CD4-positive, alpha-beta T cell treated with Interleukin-4 for 4 hours (primary cell): Measurements from ENCODE around the gene SPON1.

Experiments
- DNase-seq: peaks from one replicate; pipeline ENCODE4 v3.0.0-alpha.2; 2020

Gene SPON1

DNA sequence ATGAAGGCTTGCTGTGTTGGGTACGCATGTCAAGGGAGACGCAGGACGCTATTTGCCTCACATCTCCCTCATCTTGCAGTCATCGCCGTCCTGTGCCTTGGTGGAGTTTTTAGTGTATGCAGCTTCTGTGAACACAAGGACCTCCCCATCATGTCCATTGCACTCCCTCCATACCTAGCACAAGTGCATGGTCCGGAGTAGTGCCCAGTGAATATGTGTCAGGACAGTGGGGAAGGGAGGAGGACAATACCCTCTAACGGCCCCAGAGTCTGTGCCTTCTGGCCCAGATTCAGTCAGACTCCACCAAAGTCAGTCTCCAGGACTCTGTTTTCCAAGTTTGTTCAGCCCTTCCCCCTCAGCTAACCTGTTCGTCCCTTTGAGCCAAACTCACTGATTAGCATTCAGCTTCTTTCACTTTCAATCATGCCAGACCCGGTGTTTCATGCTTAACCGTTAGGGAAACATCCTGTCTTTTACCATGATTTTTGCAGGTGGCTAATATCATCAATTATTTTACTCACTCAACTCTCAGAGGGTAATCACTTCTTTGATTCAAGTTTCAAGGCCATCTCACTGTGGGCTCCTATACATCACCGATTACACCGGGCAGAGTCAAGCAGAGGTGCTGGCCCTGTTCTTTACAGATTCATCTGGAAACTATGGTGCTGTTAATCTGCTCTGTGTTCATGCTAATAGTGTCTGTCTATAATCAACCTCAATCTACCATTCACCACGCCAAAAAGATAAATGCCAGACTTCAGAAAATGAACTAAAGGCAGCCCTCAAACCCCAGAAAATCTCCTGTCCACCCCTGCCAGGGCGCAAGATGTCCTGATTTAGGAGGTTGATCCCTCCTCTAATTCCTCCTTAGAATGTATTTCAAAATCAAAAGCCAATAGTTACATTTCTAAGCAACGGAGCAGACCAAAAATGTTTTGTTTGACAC lies 240.0 kb downstream of the SPON1 start:
- no peak for DNase-seq

GRCh38 chr11:14203321-14203720 lies 240.8 kb downstream of the SPON1 start:
- DNase-seq: no peak

- no peak for DNase-seq
Observed at GRCh38 chr11:14212986-14213385, 250.5 kb downstream of the SPON1 start.

DNA sequence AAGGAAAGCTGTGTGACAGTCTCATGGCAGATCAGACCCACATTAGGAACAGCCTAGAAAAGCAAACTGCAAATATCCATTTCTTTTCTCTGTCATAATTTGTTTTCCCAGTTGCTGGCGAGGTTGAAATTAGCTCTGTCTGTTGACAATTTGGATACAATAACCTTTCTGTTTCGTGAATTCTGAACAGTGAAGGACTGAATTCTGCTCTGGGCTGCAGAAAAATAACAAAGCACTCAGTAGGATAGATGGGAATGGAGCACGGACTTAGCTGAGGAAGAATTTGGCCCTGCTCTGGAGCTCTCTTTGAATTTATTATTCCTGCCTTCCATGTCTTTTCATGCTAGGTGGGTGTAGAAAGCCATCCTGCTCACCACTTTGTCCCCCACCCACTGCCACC lies 256.2 kb downstream of the SPON1 start:
- DNase-seq: no peak

GRCh38 chr11:14223636-14224288 lies 261.2 kb downstream of the SPON1 start:
- no peak for DNase-seq

GRCh38 chr11:14224395-14224794 lies 261.9 kb downstream of the SPON1 start:
- no peak for DNase-seq

DNA sequence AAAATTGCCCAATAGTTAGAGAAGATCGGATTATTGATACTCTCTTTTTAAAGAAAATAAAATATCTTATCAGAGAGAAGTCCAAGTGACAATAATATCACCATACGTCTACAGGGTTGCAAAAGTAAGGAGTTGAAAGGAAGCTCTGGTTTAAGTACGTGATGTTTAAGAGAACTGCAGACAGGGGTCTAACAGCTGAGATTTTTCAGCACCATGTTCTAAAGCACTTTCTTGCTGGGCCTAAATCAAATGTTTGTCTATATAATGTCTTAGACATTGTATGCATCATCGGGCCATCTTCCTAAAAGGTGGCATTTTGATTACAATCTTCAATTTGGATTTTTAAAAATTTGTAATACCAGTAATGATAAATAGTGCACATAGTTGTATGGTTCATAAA lies 263.1 kb downstream of the SPON1 start:
- DNase-seq: no peak

DNA sequence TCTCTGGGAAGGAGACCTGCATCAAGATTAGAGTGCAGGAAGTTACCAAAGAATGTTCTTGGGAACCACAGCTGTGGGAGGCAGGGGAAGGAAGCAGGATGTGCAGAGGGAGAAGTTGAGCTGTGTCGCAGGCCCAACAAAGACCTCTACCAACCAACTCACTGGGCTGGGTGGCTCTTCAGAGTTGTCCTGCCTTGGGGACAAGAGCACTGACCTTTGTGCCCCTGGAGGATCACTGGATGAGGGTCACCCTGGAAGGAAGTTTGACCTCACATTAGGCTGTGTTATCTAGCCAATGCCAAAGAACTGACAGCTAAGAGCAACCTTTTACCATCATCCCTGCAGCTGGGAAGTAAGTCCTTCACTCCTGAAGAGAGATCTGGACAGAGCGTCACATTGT lies 265.8 kb downstream of the SPON1 start:
- no peak for DNase-seq

DNA sequence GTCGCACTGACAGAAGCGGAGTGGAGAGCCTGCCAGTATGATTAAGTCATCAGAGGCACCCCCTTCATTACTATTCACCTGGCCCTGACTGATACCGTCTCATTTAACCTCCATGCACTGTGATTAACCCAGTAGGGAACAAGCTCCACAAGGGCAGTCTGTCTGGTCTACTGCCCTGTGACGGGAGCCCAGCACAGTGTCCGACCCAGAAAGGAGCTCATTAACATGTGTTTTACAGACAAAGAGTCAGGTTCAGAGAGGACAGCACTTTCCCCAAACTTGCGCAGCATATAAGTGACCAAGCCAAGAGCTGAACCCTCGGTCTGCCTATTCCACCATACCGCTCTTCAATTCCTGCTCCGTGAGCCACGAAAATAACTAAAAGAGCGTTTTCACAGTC lies 266.9 kb downstream of the SPON1 start:
- DNase-seq: no peak

GRCh38 chr11:14230407-14230806 lies 267.9 kb downstream of the SPON1 start:
- no peak for DNase-seq

DNA sequence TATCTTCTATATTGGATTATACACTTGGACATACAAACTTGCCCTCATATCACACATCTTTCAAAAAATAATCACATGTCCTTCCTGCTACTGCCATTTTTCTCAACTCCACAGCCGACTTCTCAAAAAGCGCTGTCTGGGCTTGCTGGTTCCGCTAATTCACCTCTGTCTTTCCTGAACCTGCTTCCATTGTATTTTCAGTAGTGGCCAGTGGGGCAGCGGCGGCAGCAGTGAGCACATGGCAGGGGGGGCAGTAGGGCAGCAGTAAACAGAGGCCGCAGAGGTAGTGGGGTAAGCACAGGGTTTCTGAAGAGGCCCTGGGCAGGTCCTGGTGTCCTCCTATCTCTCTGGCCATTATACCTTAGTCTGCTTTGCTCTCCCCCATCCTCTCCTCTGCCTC lies 270.1 kb downstream of the SPON1 start:
- no peak for DNase-seq

- no peak for DNase-seq
Observed at GRCh38 chr11:14234446-14234845, 271.9 kb downstream of the SPON1 start.

DNA sequence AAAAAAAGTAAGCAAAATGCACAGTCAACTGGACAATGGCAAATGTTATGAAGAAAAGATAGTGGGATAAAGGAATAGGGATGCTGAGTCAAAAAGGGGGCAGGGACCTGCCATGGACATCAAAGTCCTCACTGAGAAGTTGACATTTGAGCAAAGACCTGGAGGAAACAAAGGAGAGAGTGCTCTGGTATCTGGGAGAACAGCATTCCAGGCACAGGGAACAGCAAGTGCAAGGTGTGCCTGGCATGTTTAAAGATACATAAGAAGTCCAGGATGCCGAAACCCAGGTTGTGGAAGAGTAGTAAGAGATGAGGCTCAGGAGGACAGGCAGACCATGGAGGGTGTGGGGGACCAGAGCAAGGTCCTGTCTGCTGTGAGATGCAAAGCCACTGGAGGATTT lies 273.2 kb downstream of the SPON1 start:
- no peak for DNase-seq

DNA sequence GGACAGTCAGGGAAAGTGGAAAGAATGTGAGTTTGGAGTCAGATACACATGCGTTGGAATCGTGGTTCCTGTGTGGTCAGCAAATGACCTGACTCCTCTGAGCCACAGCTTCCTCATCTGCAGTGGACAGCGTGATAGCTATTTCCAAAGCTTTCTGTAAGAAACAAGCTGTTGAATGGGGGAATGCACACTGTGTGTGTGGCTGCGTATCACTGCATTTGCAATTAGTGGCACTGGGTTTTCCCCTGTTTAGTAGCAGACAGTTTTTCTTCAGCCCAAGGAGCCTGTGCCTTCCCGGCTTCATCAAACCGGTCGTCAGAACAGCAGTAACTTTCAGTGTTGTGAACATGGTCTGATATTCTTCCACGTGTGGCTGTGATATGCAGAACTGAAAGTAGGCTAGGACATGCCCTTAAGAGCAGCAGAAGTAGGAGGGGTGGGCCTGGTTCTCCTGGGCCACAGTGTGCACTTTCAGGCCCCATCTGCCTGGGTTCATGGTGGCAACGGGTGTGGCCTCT lies 275.0 kb downstream of the SPON1 start:
- DNase-seq: peak; percentile 3

DNA sequence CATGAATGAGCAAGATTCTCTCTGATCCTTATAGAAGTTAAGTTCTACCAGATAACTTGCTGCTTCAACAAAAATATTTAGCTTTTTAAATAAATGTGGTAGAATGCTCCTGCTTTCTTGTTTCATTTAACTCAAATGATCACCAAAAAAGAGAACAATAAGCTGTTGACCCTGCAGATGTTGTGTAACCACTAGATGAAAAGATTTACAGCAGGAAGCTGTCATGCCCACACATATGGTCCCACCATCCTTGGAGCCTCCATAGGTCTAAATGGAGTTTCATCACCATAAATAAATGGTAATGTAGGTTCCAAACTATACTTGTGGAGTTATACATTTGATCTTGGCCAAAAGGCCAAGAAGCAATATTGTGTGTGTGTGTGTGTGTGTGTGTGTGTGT lies 277.7 kb downstream of the SPON1 start:
- no peak for DNase-seq

DNA sequence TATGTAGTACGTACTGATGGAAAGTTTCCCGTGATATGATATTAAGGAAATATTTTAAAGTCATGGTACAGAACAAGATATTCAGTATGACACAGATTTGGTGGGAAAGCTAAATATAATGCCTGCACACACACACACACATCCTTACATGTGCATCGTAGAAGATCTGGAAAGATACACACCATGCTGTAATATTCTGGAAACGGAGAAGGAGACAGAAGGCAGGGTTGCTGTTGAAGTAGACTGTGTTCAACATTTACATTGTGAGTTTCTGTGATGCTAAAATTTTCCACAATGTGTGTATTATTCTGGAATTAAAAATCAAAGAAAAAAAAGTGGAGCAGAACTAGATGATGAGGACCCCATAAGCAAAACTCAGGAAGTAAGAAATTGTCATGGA lies 278.4 kb downstream of the SPON1 start:
- no peak for DNase-seq

- DNase-seq: no peak
Observed at GRCh38 chr11:14242187-14242586, 279.7 kb downstream of the SPON1 start.

DNA sequence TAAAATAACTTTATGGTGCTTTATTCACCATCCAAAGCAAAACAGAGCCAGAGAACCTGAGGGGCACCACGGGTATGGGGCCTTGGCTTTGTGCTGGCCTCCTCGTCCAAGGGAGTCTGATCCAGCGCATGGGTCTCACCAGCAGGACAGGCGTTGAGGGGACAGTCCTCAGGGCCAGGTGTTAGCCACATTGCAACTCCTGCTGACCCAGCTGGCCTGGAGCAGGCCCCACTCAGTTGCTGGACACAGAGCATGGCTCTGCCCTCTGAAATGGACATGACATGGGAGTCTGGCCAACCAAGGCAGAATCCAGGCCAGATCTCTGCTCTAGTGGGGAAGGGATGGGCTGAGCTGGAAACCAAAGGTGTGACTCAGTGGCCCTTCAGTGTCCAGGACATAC lies 280.2 kb downstream of the SPON1 start:
- no peak for DNase-seq

GRCh38 chr11:14244926-14245325 lies 282.4 kb downstream of the SPON1 start:
- no peak for DNase-seq

- no peak for DNase-seq
Observed at GRCh38 chr11:14245444-14245843, 282.9 kb downstream of the SPON1 start.

DNA sequence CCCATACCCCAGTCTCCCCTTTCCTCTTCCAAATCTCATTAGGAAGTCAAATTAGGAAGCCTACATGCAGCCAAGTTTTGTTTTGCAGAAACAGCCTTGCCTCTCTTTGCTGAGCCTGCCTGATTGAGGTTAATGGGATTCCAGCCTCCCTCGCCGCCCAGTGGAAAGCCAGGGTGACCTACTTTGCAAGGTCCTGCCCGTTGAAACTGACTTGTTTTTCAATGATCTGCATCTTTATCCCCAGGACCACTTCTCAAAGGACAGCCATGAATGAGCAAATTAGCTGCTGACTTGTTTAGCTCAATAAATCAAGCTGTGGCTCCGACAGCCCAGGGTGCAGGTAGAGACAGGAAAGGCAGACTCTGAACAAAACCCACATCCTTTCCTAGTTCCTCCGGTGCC lies 286.1 kb downstream of the SPON1 start:
- peak; percentile 19 for DNase-seq

GRCh38 chr11:14249121-14249963 lies 286.8 kb downstream of the SPON1 start:
- DNase-seq: peak; percentile 64

DNA sequence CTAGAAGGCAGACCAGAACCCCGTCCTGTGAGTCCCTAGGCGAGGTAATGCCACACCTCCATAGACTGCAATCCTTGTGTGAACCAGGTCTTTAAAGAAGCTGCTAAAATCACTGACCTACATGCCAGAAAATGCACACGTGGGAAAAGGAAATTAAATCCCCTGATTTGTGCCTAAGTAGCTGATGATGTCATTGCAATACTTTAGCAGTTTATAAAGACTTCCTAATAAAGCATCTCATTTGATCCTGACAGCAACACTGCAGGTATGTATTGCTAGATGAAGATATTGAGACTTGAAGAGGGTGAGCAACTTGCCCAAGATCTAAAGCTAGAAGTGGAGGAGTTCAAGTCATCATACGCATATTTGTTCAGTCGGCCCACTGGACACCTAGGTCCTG lies 289.2 kb downstream of the SPON1 start:
- no peak for DNase-seq
